HG03045 (cell line): ENCODE data around the gene DLGAP4.
"Not testable (repeated sequence)": the region's sequence is repeated elsewhere in the genome, so short reads cannot be mapped to it uniquely, and the experiment has no call there.

Experiments used
- ATAC-seq: cut with Tn5 transposase; IDR thresholded peaks from one replicate; pipeline ENCODE4 v1.9.1; 2021; ENCODE audit warnings: mild to moderate bottlenecking, moderate library complexity; ENCODE audit not compliant: unreplicated experiment

DLGAP4 gene

DNA sequence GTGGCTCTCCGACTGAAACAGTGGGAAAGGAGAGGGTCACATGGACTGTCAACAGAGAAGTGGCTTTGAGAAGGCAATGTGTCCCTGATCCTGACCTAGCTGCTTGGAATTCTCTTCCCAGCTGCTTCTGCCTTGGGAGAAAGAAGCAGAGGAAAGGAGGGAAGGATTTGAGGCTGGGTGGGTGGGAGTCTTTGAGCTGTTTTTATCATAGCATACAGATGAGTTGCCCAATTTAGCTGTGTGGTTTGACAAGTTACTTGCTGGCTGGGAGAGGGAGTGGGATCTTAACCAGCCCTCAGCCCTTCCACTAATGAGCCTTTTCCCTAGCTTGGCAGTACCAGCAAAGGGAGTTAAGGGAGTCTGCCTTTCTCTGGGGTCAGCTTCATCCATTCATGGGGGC lies 184.1 kb downstream of the DLGAP4 start:
- no peak for ATAC-seq

DNA sequence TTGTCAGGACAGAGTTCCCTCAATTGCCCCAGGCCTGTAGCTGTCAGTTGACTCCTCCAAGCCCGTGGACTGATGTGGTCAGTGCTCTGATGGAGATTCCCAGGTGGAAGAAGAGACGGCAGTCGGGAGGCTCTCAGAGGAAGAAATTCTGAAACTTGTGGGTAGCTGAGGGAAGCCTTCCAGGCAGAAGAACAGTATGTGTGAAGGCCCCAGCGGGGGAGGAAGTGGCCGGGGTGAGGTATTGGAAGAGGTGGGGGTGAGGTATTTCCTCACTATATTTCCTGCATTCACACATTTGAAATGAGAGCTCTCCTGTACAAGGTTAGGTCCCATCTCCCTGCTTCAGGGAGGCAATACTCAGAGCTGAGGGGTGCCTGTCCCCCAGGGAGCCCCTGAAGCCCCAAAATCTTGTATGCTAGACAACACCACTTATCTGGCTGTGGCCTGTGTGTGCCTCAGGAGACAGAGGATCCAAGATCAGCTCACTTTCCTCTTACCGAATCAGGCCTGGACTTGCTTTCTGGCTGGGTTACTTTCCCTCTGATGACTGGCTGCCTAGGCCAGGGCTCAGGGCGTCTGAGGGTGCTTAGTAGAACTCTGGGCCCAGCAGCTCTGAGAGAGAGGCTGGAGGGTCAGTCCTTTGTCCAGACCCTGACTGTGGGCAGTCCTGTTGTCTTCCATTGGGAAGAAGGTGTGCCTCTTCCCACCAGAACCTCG lies 185.9 kb downstream of the DLGAP4 start:
- no peak for ATAC-seq

DNA sequence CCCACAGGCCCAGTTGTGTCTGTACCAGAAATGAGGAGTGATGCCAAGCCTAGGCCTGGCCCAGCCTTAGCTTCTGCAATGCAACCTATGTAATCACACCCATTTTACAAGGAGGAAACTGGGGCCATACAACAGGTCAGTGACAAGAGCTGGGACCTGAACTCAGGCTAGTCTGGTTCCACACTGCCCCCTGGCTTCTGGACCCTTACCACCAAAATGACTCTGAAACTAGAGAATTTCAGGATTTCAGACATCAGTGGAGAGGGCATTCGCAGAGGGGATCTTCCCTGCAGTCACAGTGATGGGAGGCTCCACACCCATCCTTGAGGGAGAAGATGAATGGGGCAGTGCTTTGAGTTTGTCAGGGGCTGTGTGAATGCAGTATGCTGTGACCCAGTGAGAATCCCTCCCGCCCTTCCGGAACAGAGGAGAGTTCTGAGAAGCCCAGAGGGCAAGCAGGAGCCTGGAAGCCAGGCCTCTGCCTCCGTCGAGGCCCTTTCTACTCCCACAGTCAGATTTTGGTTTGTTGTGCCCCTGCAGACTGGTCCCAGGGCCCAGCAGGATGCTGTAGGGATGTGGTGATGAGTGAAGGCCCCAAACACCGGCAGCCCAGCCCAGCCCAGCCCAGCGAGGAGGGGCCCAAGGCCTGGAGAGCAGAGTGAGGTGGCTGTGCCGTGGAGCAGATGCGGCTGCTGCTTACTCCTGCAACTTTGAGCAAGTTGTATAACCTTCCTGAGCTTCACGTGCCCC lies 187.1 kb downstream of the DLGAP4 start:
- ATAC-seq, result no peak

DNA sequence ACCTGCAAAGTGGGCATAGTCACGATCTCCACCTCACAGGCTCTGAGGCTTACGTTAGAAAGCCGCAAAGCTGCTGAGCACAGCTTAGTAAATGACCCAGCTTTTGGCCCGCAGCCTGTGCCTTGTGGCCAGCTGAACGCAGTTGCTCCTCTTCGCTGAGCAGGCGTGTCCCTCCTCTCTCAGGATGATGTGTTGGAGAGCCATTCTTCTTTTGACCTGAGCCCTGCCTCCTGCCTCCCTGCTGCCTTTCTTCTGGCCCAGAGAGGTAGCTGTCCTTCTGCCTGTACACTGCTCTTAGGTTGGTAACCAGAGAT lies 187.6 kb downstream of the DLGAP4 start:
- no peak for ATAC-seq

DNA sequence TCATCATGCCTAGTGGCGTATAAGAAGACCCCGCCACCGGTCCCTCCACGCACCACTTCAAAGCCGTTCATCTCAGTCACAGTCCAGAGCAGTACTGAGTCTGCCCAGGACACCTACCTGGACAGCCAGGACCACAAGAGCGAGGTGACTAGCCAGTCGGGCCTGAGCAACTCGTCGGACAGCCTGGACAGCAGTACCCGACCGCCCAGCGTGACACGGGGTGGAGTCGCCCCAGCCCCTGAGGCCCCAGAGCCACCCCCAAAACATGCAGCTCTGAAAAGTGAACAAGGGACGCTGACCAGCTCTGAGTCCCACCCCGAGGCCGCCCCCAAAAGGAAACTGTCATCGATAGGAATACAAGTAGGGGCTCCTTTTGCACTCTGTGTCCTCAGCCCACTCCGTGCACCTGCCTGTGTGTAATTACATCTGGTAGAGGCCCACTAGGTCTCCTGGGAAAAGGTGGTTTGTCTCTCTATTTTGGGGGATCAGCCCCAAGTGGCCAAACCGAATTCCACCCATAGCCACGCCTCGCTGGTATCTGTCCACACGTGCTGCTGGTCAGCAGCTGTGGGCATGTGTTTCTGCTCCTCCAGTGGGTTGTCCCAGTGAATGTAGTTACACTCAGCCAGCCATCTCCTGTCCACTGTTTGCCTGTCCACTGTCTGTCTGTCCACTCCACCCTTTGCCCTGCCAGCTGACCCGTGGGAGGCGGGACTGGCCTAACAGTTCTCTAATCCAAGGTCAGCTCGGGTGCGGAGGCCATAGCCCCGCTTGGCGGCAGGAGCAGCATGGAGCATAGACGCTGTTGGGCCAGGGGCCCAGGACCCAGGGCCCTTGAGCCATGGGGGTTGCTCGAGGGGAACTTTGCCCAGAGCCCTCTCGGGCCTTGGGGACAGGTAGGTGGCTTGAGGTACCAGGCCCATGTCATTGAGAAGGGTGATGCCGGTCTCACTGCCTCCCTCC lies 190.8 kb downstream of the DLGAP4 start:
- no peak for ATAC-seq

DNA sequence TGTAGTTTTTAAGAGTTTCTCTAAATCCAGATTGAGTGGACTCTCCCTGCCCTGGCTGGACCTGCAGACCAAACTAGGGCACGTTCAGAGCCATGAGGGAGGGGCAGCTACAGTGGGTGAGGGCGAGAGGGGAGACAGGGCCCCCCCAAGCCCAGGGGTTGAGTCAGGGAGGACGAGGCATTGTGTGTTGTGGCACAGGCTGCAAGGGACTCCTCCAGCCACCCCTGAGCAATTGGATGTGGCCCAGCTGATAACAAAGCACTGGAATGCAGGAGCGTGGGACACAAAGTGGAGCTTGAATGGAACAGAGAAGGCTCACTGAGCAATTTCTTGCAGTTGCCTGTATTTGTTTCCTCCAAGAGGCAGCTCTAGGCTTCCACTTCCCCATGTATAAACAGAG lies 191.7 kb downstream of the DLGAP4 start:
- no peak for ATAC-seq

DNA sequence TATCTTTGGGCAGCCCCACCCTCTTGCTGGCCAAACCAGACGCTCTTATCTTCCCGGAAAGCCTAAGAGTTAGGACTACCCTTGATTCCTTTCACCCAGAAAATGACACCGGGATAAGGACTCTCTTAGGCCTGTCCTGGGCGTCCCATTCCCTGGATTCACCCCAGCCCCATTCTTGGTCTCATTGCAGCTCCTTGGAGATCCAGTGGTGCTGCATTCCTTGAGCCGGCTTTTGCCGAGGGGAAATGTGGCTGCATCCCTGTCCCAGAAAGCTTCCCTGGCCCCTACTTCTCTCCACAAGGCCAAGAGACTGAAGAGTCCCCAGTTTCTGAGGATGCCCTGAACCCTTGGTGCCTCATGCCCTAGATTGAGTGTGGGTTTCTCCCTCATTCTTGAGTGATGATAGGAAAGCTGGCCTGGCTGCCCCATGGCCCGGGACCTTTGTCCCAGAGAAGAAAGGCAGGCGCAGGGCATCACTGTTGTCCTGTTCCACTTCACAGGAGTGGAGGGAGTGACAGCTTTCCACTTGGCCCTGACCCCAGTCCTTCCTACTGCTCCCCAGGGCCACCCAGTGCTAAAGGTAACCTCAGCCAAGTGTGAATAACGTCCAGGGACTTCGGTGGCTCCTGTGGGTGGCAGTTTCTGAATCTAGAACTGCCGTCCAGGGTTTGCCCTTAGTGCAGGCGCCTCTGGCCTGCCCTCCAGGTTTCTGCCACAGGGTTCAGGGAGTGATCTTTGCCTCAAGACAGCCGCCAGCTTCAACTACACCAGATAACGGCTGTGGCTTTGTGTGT lies 192.4 kb downstream of the DLGAP4 start:
- no peak for ATAC-seq

DNA sequence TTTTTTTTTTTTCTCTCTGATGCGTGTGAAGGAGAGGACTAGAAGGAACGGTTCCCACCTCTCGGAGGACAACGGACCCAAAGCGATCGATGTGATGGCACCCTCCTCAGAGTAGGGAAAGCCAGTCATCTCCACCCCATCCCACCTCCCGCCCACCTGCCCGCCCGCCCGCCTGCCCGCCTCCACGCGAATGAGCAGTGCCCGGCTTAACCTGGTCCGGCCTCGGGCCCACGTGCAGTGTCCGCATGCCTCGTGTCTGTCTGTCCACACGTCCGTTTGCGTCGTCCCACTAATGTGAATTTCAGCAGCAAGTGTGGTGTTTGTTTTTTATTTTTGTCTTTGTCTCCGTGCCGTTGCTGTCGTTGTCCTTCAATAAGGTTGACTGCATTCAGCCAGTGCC lies 193.1 kb downstream of the DLGAP4 start:
- ATAC-seq, result no peak

DNA sequence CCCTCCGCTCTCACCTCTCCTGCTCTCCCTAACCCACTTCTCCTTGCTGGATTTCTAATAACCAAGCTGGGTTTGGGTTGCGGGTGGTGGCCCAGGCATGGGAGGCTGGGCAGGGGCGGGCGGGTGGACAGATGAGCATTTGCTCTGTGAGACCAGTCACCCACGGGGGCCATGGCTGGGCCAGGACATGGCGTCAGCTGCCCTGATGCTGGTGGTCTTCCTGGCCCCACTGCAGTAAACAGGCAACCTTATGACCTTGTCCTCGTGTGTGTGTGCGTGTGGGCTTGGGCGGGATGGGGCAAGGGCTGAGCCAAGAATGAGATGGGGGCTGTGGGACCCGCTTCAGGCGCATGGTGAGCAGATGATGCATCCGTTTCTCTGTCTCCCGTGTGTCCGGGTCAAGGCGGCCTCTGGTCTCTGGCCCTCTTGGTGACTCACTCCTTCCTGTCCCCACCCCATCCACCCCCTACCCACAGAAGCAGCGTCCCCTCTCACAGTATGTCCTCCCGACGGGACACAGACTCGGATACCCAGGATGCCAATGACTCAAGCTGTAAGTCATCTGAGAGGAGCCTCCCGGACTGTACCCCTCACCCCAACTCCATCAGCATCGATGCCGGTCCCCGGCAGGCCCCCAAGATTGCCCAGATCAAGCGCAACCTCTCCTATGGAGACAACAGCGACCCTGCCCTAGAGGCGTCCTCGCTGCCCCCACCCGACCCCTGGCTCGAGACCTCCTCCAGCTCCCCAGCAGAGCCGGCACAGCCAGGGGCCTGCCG lies 193.8 kb downstream of the DLGAP4 start:
- no peak for ATAC-seq

DNA sequence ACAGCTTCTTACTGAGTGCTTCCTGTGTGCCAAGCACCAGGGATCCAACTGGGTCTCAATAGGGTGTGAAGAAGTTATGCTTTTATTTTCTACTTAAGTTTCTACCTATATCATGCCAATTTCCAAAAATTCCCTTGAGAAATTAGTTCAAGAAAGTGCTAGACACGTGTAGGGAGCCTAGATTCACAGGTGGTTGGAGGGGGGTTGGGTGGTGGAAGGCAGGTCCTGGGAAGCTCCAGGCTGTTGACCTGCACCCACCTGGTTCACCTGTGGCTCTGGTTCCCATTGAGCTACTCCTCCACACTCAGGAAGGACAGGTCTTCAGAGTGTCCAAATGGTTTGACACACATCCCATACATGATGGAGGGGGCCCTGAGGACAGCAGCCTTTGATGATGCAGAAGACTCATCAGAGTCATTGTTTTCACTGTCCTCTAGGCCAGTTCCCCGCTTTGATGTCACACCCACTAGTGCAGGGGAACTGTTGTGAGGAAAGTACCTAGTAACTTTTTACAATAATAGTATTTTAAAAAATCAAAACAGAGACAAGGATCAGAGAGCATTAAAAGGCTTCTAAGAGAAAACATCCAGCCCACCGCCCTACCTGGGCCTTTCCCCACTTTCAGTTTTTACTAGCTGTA lies 195.3 kb downstream of the DLGAP4 start:
- no peak for ATAC-seq

DNA sequence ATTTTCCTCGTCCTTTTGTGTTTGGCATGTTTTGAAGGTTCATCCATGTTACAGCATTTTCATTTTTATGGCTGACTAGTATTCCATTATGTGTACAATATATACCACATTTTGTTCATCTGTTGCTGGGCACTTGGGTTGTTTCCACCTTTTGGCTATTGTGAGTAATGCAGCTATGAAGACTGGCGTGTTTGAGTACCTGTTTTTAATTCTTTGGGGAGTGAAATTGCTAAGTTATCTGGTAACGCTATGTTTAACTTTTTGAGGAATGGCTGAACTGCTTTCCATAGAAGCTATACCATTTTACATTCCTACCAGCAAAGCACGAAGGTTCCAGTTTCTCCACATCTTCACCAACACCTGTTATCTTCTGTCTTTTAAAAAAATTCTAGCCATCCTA lies 198.2 kb downstream of the DLGAP4 start:
- no peak for ATAC-seq

DNA sequence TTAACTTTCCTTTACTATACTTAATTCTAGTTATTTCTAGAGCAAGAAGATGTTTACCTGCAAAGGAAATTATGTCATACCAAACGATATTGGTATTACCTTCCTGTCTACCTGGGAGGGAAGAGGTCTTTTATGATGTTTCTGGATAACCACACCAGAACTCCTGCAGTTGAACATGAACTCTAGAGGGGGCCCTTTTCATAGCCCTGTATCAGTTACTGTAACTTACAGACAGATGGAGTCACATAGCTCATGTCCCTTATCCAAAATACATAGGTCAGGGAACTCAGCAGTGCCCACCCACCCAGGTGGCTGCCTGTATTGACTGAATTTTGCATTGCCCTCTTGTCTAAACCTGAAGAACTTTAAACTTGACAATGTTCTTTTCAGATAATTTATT lies 200.1 kb downstream of the DLGAP4 start:
- no peak for ATAC-seq

DNA sequence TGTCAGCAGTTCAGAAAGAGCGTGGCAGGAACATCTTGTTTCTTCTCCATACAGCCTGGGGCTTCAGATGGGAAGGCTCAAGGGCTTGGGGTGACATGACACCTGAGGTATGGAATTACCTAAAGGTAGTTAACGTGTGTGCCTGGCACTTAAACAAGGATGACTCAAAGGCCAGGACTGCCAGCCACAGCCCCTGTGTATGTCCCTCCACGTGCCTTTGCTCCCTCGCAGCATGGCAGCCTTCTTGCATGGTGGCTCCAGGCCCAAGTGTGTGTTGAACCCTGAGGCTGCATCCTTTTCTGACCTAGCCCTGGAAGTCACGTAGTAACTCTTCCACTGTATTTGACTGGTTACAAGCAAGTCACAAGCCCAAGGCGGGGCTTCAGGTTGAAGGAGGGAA lies 201.6 kb downstream of the DLGAP4 start:
- ATAC-seq, result no peak

DNA sequence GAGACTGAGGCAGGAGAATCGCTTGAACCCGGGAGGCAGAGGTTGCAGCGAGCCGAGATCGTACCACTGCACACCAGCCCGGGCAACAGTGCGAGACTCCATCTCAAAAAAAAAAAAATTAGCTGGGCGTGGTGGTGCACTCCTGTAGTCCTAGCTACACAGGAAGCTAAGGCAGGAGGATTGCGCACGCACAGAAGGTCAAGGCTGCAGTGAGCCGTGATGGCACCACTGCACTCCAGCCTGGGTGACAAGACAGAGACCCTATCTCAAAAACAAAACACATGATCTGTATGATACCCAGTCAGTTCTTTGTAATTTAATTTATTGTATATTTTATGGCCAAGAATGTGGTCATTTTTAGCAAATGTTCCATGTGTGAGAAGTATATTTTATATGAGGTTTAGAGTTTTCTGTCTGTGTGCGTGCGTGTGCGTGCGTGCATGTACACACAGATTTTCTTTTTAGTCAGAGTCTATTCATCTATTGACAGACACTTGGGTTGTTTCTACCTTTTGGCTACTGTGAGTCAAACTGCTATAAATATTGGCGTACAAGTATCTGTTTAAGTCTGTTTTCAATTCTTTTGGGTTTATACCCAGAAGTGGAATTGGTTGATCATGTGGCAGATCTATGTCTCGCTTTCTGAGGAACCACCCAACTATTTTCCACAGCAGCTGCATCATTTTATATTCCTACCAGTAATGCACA lies 213.0 kb downstream of the DLGAP4 start:
- ATAC-seq, result no peak

DNA sequence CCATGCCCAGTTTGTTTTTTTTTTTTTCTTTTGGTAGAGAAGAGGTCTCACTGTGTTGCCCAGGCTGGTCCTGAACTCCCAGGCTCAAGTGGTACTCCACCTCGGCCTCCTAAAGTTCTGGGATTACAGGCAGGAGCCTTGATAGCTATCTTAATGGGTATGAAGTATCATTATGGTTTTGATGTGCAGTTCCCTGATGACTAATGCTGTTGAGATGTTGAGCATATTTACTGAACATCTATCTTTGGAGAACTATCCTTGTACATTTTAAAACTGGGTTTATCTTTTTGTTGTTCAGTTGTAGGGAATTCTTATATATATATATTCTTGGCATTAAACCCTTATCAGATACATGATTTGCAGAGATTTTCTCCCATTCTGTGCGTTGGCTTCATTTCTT lies 213.8 kb downstream of the DLGAP4 start:
- ATAC-seq, result no peak

DNA sequence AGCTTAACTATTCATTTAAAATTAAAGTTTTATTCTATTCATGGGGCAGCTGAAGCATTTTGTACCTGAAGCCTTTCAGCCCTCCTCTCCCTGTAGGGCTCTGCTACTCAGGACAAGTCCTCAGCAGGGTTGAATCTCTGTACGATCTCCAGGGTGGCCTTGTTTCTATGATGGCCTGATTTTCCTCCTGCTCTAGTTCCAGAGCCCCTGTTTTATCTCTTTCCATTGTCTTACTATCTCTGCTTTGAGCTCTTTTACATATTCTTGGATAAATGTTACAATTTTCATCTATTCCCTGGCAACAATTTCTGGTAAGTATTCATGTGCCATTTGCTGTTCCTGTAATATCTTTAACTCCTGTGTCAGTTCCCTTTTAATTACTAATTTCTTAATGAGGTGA lies 215.4 kb downstream of the DLGAP4 start:
- ATAC-seq, result no peak

DNA sequence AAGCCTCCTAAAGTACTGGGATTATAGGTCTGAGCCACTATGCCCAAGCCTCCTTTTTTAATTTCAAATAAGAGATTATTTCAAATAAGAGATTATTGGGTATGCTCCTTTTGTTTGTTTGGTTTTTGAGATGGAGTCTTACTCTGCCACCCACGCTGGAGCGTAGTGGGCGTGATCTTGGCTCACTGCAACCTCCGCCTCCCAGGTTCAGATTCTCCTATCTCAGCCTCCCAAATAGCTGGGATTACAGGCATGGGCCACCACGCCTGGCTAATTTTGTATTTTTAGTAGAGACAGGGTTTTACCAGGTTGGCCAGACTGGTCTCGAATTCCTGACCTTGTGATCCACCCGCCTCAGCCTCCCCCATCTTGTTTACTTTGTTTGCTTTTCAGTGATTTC lies 216.3 kb downstream of the DLGAP4 start:
- ATAC-seq, result not testable (repeated sequence)

DNA sequence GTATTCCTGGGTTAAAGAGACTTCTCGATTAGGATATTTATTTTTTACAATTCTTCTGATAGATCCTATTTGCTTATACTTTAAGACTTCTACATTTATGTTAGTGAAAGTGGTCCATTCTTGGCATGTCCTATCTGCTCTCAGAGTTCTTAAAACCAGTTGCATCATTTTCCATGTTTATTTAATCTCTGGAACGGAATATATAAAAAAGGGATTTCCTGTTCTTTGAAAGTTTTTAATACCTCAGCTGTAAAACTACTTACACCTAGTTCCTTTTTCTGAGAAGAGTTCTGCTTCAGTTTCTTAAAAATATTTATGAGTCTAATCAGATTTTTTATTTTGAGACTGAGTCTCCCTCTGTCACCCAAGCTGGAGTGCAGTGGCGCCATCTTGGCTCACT lies 217.2 kb downstream of the DLGAP4 start:
- no peak for ATAC-seq
